IMR-90 (cell line): Measurements from ENCODE around the gene BTG4.

Experiments
- CEBPB ChIP-seq: IDR thresholded peaks from 2 replicates; pipeline ENCODE4 v1.6.1; 2012; ENCODE audit warnings: low read depth, low read length, improper control_type of control experiment
- CTCF ChIP-seq: conservative IDR thresholded peaks from 2 replicates; pipeline ENCODE4 v1.5.1; 2012; ENCODE audit warnings: mild to moderate bottlenecking, low read depth, low read length, improper control_type of control experiment
- ELK1 ChIP-seq: fragments of 150-350 bp; IDR thresholded peaks from 2 replicates; pipeline ENCODE4 v1.6.1; 2016; ENCODE audit warnings: low read depth, mild to moderate bottlenecking, low read length, moderate library complexity, borderline replicate concordance
- POLR2A ChIP-seq: IDR thresholded peaks from 2 replicates; pipeline ENCODE4 v1.6.1; 2012; ENCODE audit warnings: mild to moderate bottlenecking, low read depth, low read length
- RAD21 ChIP-seq: IDR thresholded peaks from 2 replicates; pipeline ENCODE4 v1.6.1; 2012; ENCODE audit warnings: low read length, improper control_type of control experiment
- USF2 ChIP-seq: fragments of 150-350 bp; IDR thresholded peaks from 2 replicates; pipeline ENCODE4 v1.6.1; 2017; ENCODE audit warnings: mild to moderate bottlenecking, antibody characterized with exemption, low read length, low read depth

GRCh38 chr11:111500481-111500880 is 11.7 kb downstream of the BTG4 start:
- TF ChIP-seq POLR2A, result no peak
- TF ChIP-seq RAD21, result no peak
- no peak for TF ChIP-seq CTCF
- TF ChIP-seq USF2, result no peak
- TF ChIP-seq ELK1, result no peak
- no peak for TF ChIP-seq CEBPB
